CD4-positive, alpha-beta T cell (primary cell): Measurements from ENCODE around the gene WNK1. TPM values are rescaled to one million over a fixed set of nuclear protein-coding genes. Genes with fewer than 3 reads are reported as not detected.

Source experiments
- ATAC-seq: fragments of 200-7000 bp; cut with Tn5 transposase; one replicate; pipeline ENCODE4 v1.10.0; 2022; ENCODE audit warnings: mild to moderate bottlenecking; ENCODE audit not compliant: poor library complexity
- CTCF ChIA-PET: fragments of 350-600 bp; sonication (Branson Sonifier 250); formaldehyde crosslinking; loops from one replicate; lab custom pipeline; 2021; ENCODE audit warnings: antibody characterized with exemption, inconsistent platforms; lab: Charles Lee
- POLR2A ChIA-PET: fragments of 350-600 bp; sonication (Branson Sonifier 250); formaldehyde crosslinking; loops from one replicate; lab custom pipeline; 2021; ENCODE audit warnings: antibody characterized with exemption, inconsistent platforms; lab: Charles Lee
- DNase-seq, 14 experiments: peaks; one replicate each; pipeline ENCODE4 v3.0.0-alpha.2; 2013 to 2020; ENCODE audit warnings: mixed read lengths in 2 of 14
- H3K27ac ChIP-seq, 2 donors: one replicate each; pipeline versions ENCODE4 v1.5.1 to v1.7.0; 2013; ENCODE audit warnings: low read length in 2 of 2, low read depth in 1 of 2, mild to moderate bottlenecking in 1 of 2
- H3K27me3 ChIP-seq, 2 experiments: 1 replicate in 1 of 2; 2 replicates in 1 of 2; pipeline versions ENCODE4 v1.6.1 to v1.7.0; 2013; ENCODE audit warnings: low read length in 2 of 2, control low read depth in 1 of 2, mild to moderate bottlenecking in 1 of 2, moderate library complexity in 1 of 2; ENCODE audit not compliant: insufficient read depth in 2 of 2, control insufficient read depth in 1 of 2
- H3K36me3 ChIP-seq: one replicate; pipeline ENCODE4 v1.6.1; 2013; ENCODE audit warnings: low read length, control low read depth; ENCODE audit not compliant: insufficient read depth
- H3K4me1 ChIP-seq: one replicate; pipeline ENCODE4 v1.6.1; 2013; ENCODE audit warnings: low read length, control low read depth; ENCODE audit not compliant: insufficient read depth
- H3K4me3 ChIP-seq: one replicate; pipeline ENCODE4 v1.5.1; 2013; ENCODE audit warnings: mild to moderate bottlenecking, low read length, moderate library complexity
- H3K9me3 ChIP-seq, 2 experiments: 1 replicate in 1 of 2; 2 replicates in 1 of 2; pipeline versions ENCODE4 v1.6.1 to v1.7.0; 2013; ENCODE audit warnings: low read length in 2 of 2, mild to moderate bottlenecking in 2 of 2, control low read depth in 1 of 2, moderate library complexity in 1 of 2; ENCODE audit not compliant: control insufficient read depth in 1 of 2, insufficient read depth in 1 of 2
- H3K27ac Mint-ChIP-seq: one replicate; pipeline ENCODE4 v1.8.0; 2020; ENCODE audit warnings: mixed read lengths
- H3K27me3 Mint-ChIP-seq: one replicate; pipeline ENCODE4 v1.8.0; 2021; ENCODE audit warnings: mixed read lengths
- H3K36me3 Mint-ChIP-seq: one replicate; pipeline ENCODE4 v1.8.0; 2021; ENCODE audit warnings: low read depth, mixed read lengths
- H3K4me1 Mint-ChIP-seq: one replicate; pipeline ENCODE4 v1.8.0; 2021; ENCODE audit warnings: low read depth, mixed read lengths
- H3K4me3 Mint-ChIP-seq: one replicate; pipeline ENCODE4 v1.8.0; 2020; ENCODE audit warnings: mild to moderate bottlenecking, mixed read lengths
- H3K9me3 Mint-ChIP-seq: one replicate; pipeline ENCODE4 v1.8.0; 2020; ENCODE audit warnings: mixed read lengths
- intact Hi-C, 2 experiments: fragments of 100-400 bp; cut with DNase I in 1 of 2; cut with micrococcal nuclease in 1 of 2; formaldehyde crosslinking; loops; one replicate each; pipeline versions ENCODE4 v1.15.1 to v1.9.0; 2023 to 2025; cut with DNase I, micrococcal nuclease
- total RNA-seq, 174 experiments: library from RNA in 2 of 174; stranded (reverse) in 2 of 174; gene quantifications; one replicate each; pipeline ENCODE4 v1.2.3 and lab custom pipeline; 2021 to 2026
- TF ChIP-seq, protein P1 (sequence below): fragments of 200-600 bp; IDR thresholded peaks from one replicate; pipeline ENCODE4 v1.8.0; 2022; ENCODE audit warnings: antibody characterized with exemption, mild to moderate bottlenecking

Gene WNK1
- total RNA-seq, 2 experiments from 2014 or later = 193 to 198 TPM

DNA sequence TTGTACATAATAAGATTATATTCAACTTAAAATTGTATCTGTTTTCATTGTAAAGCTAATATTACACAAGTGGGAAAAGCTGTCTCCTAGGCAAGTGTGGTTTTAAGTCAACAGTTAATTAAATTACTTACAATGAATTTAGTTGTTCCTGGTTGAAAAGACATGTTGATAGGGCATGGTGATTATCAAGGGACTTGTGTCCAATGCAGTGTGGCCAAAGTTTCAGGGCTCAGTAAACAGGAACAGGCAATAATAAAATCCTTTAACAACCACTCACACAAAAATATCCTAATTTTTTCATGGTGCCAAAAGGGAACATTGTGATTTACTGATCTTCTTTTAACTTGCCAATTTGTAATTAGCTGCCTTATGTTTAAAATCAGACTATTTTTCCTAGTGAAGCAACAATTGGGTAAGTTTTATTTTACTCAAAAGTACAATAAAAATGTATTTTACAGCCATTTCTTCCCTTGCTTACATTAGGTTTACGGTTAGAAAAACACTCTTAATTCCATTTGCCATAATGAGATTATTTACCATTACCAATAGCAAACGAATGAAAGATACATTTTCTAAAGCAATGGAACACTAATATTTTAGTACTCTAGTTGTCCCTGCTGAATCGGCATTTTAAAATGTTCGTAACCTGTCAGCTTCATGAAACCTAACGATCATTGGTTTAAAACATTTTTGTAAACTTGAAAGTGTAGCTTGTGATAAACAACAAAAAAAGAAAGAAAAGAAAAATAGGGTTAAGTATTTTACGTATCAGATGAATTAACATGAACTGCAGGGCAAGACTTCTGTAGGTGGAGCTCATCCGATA lies 1.8 kb upstream of the WNK1 start:
- intact Hi-C loops = loop anchor here (2.0 to 10.0 kb wide), 5 partner anchors 33 to 844 kb away; partner anchors contain the start of gene FBXL14 (in 1 of the 2)
- Mint-ChIP-seq H3K27ac (no peak overlapping the region), H3K4me3 (no peak overlapping the region), H3K36me3 (peaks cover 16% of the 10 kb centered on the region), H3K27me3 (no peaks in the 10 kb centered on the region), H3K4me1 (peaks cover 8% of the 10 kb centered on the region), H3K9me3 (no peaks in the 10 kb centered on the region)
- Histone ChIP-seq H3K4me3 (peak overlapping the region; percentile 81), H3K27ac (peak overlapping the region; percentile 61 to 87), H3K36me3 (no peaks in the 10 kb centered on the region), H3K27me3 (no peaks in the 10 kb centered on the region), H3K9me3 (no peaks in the 10 kb centered on the region), H3K4me1 (peaks cover 17% of the 10 kb centered on the region)
- ChIA-PET POLR2A (interaction anchor here (0.7 to 6.3 kb wide), 35 partner anchors 9 to 187 kb away, joined by 3 to 166 read pairs (median 8); partner anchors contain the start of gene NINJ2), CTCF (interaction anchor here (0.6 to 3.3 kb wide), 45 partner anchors 8 to 833 kb away, joined by 3 to 35 read pairs (median 5); partner anchors contain the start of genes NINJ2 and RAD52)
- DNase-seq (no peak), ATAC-seq (no peak)
- TF ChIP-seq, protein P1, sequence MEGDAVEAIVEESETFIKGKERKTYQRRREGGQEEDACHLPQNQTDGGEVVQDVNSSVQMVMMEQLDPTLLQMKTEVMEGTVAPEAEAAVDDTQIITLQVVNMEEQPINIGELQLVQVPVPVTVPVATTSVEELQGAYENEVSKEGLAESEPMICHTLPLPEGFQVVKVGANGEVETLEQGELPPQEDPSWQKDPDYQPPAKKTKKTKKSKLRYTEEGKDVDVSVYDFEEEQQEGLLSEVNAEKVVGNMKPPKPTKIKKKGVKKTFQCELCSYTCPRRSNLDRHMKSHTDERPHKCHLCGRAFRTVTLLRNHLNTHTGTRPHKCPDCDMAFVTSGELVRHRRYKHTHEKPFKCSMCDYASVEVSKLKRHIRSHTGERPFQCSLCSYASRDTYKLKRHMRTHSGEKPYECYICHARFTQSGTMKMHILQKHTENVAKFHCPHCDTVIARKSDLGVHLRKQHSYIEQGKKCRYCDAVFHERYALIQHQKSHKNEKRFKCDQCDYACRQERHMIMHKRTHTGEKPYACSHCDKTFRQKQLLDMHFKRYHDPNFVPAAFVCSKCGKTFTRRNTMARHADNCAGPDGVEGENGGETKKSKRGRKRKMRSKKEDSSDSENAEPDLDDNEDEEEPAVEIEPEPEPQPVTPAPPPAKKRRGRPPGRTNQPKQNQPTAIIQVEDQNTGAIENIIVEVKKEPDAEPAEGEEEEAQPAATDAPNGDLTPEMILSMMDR = no peak

DNA sequence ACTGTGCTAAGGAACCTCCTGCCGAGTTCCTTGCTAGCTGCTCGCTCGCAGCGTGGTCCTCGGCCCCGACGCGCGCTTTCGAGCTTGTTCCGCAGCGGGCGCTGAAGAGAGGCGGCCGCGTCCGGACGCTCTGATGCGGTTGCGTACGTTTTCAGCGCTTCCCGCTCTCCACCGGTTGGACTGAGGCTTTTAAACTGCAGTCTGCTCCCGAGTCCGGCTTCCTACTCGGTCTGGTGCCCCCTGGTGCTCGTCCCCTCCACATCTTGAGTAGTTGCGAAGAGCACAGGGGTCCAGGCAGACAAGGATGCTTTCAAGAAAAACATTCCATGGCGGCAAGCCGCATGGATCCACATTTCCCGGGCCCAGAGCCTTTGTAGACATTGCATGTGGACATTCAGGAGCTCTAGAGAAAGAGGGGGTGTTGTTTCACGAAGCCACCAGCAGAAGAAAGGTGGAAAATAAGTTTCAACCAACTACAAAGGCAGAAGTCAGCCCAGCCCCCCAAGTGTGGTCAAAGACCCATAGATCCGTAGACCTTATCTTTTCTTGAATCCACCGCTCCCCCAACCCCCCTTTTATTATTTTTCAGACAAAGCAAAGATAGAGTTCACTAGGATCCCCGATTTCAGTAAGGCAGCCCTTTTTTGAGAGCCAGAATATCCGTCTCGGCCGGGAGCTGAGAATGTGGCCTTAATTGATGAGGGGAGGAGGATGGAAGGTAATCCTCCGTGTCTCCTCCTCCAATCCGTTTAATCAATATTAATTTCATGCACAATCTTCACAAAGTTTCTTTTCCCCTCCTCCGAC lies 984 bp upstream of the WNK1 start:
- H3K27ac Mint-ChIP-seq = no peak overlapping the region
- TF ChIP-seq, protein P1 = peak; percentile 74
- ChIA-PET POLR2A (interaction anchor here (0.7 to 6.3 kb wide), 45 partner anchors 8 to 239 kb away, joined by 3 to 166 read pairs (median 7); partner anchors contain the start of genes NINJ2 and RAD52), CTCF (interaction anchor here (0.6 to 3.3 kb wide), 46 partner anchors 8 to 832 kb away, joined by 3 to 35 read pairs (median 5); partner anchors contain the start of genes NINJ2 and RAD52)
- ATAC-seq = peak; percentile 23
- intact Hi-C loops = loop anchor here (2.0 to 10.0 kb wide), 5 partner anchors 34 to 843 kb away; partner anchors contain the start of gene FBXL14 (in 1 of the 2)
- H3K9me3 ChIP-seq = no peaks in the 10 kb centered on the region
- no peaks in the 10 kb centered on the region for H3K27me3 Mint-ChIP-seq
- peaks cover 11% of the 10 kb centered on the region for H3K4me1 Mint-ChIP-seq
- peak overlapping the region; percentile 61 to 87 for H3K27ac ChIP-seq
- H3K4me1 ChIP-seq = peaks cover 20% of the 10 kb centered on the region
- no peaks in the 10 kb centered on the region for H3K9me3 Mint-ChIP-seq
- peak; percentile 64 to 94 (median 78) for DNase-seq
- no peak overlapping the region for H3K4me3 Mint-ChIP-seq
- no peaks in the 10 kb centered on the region for H3K27me3 ChIP-seq
- H3K36me3 Mint-ChIP-seq = peaks cover 16% of the 10 kb centered on the region
- peak overlapping the region; percentile 81 for H3K4me3 ChIP-seq
- no peaks in the 10 kb centered on the region for H3K36me3 ChIP-seq
